ENCODE measurements around the gene ETV5.

- TF ChIP-seq EP300 (IDR thresholded peaks at IDR 0.05) = no peak
- no peak for TF ChIP-seq CTCF (IDR thresholded peaks at IDR 0.05)
These were observed 18.0 kb downstream of the ETV5 start for GRCh38 chr3:186090901-186091300.
